K562 (cell line): Measurements from ENCODE around the gene JAM2. TPM values are rescaled to one million over a fixed set of nuclear protein-coding genes. Genes with fewer than 3 reads are reported as not detected.

ENCODE experiments used
- ATAC-seq: fragments of 200-7000 bp; cut with Tn5 transposase; 3 replicates; pipeline ENCODE4 v1.9.1; 2020; ENCODE audit warnings: moderate library complexity
- BruUV-seq: library from RNA; stranded (reverse); fragments of 400-500 nt; replicated peaks from 2 replicates; lab custom pipeline; 2021; lab: Mats Ljungman, UMichigan
- CTCF ChIA-PET: fragments of 300-600 bp; formaldehyde crosslinking; extraction: SDS; loops from one replicate; lab custom pipeline; 2021; ENCODE audit warnings: low intra/inter-chr PET ratio; lab: Yijun Ruan, JAX
- POLR2A ChIA-PET: fragments of 300-600, 350-650 bp; sonication (Branson Sonifier 250); formaldehyde crosslinking; extraction: SDS; loops from one replicate; lab custom pipeline; 2021; ENCODE audit warnings: antibody characterized with exemption, inconsistent platforms; lab: Yijun Ruan, JAX
- DNase-seq, 4 experiments: peaks; one replicate each; pipeline versions ENCODE4 v3.0.0 to v3.0.0-alpha.2; 2011 to 2018; ENCODE audit warnings: low spot score in 3 of 4, mixed read lengths in 3 of 4; ENCODE audit errors: extremely low read depth in 1 of 4
- FAIRE-seq: peaks from 2 replicates; lab custom pipeline; 2011; peaks lifted over from hg19 to GRCh38; lab: Jason Lieb, UNC
- H2AFZ ChIP-seq: 2 replicates; pipeline ENCODE4 v1.6.0; 2011; ENCODE audit warnings: low read depth, low read length, control low read depth, inconsistent platforms
- H3K27ac ChIP-seq: fragments of 200-600 bp; 3 replicates; pipeline ENCODE4 v1.8.0; 2011; ENCODE audit warnings: low read depth, mild to moderate bottlenecking, control low read depth, inconsistent platforms, low read length, moderate library complexity, mixed read lengths; ENCODE audit errors: extremely low read depth
- H3K27me3 ChIP-seq, 2 experiments: fragments of 300-600 bp in 1 of 2; 2 replicates in 1 of 2; 3 replicates in 1 of 2; pipeline versions ENCODE4 v1.6.0 to v1.8.0; 2011; ENCODE audit warnings: inconsistent platforms in 2 of 2, low read length in 2 of 2, mild to moderate bottlenecking in 1 of 2, mixed read lengths in 1 of 2, moderate library complexity in 1 of 2; ENCODE audit not compliant: control insufficient read depth in 2 of 2, insufficient read depth in 2 of 2
- H3K36me3 ChIP-seq: fragments of 300-600 bp; 3 replicates; pipeline ENCODE4 v1.8.0; 2011; ENCODE audit warnings: mild to moderate bottlenecking, low read length, inconsistent platforms; ENCODE audit not compliant: control insufficient read depth, insufficient read depth
- H3K4me1 ChIP-seq, 2 experiments: fragments of 200-600 bp in 1 of 2; replicated peaks in 1 of 2; 2 replicates in 1 of 2; 3 replicates in 1 of 2; pipeline versions ENCODE4 v1.5.1 to v1.8.0; 2011; ENCODE audit warnings: inconsistent platforms in 2 of 2, low read length in 2 of 2, mild to moderate bottlenecking in 1 of 2, mixed read lengths in 1 of 2, moderate library complexity in 1 of 2; ENCODE audit not compliant: control insufficient read depth in 2 of 2, insufficient read depth in 2 of 2
- H3K4me2 ChIP-seq: 2 replicates; pipeline ENCODE4 v1.6.1; 2011; ENCODE audit warnings: low read length, control low read depth, inconsistent platforms, mixed read lengths; ENCODE audit not compliant: insufficient read depth
- H3K4me3 ChIP-seq: fragments of 200-600 bp; sonication (generic), shearing (Covaris generic); 2 replicates; pipeline ENCODE4 v1.5.1; 2016; ENCODE audit warnings: control low read depth, inconsistent platforms
- H3K79me2 ChIP-seq: fragments of 200-600 bp; 3 replicates; pipeline ENCODE4 v1.8.0; 2011; ENCODE audit warnings: low read length, inconsistent platforms; ENCODE audit not compliant: control insufficient read depth, insufficient read depth
- H3K9ac ChIP-seq, 2 experiments: 2 replicates each; pipeline versions ENCODE4 v1.6.0 to v1.6.1; 2011; ENCODE audit warnings: low read depth in 2 of 2, low read length in 2 of 2, control low read depth in 1 of 2, inconsistent platforms in 1 of 2, mild to moderate bottlenecking in 1 of 2, mixed read lengths in 1 of 2; ENCODE audit not compliant: insufficient read depth in 1 of 2
- H3K9me1 ChIP-seq: one replicate; pipeline ENCODE4 v1.6.0; 2011; ENCODE audit warnings: inconsistent platforms, mild to moderate bottlenecking, low read length, moderate library complexity; ENCODE audit not compliant: control insufficient read depth, insufficient read depth
- H3K9me3 ChIP-seq: replicated peaks from 2 replicates; pipeline ENCODE4 v1.5.1; 2011; ENCODE audit warnings: low read depth, low read length, inconsistent platforms; ENCODE audit not compliant: control insufficient read depth, insufficient read depth
- H4K20me1 ChIP-seq: replicated peaks from 2 replicates; pipeline ENCODE4 v1.6.1; 2011; ENCODE audit warnings: low read length, inconsistent platforms, mixed read lengths; ENCODE audit not compliant: control insufficient read depth, insufficient read depth
- ARID1B ChIP-seq: fragments of 450-650 bp; IDR thresholded peaks from 2 replicates; pipeline ENCODE4 v1.6.1; 2016; ENCODE audit warnings: antibody characterized with exemption, mild to moderate bottlenecking, inconsistent platforms
- E2F3 ChIP-seq: fragments of 250-450 bp; sonication (Bioruptor Pico); IDR thresholded peaks from 2 replicates; pipeline ENCODE4 v1.4.0; 2020; ENCODE audit warnings: mild to moderate bottlenecking
- ELF2 ChIP-seq: fragments of 250-450 bp; sonication (Bioruptor Pico); IDR thresholded peaks from 2 replicates; pipeline ENCODE4 v1.5.0; 2021; ENCODE audit warnings: mild to moderate bottlenecking
- RFX7 ChIP-seq: fragments of 250-450 bp; sonication (Bioruptor Pico); IDR thresholded peaks from 2 replicates; pipeline ENCODE4 v1.5.1; 2021; ENCODE audit warnings: mild to moderate bottlenecking
- ZKSCAN3 ChIP-seq: fragments of 250-450 bp; sonication (Bioruptor Pico); IDR thresholded peaks from 2 replicates; pipeline ENCODE4 v1.4.0; 2020
- ZNF561 ChIP-seq: fragments of 450-650 bp; formaldehyde crosslinking; conservative IDR thresholded peaks from 2 replicates; pipeline ENCODE4 v1.4.0; 2020; ENCODE audit warnings: mild to moderate bottlenecking, moderate library complexity
- WGBS: fragments of 100-300 bp; shearing (Covaris generic); methylation state at CpG from one replicate; pipeline ENCODE4 v1.1.6; 2016; ENCODE audit warnings: low coverage, mixed read lengths; ENCODE audit not compliant: insufficient coverage; ENCODE audit errors: missing lambda C conversion rate; 5-methylcytosine and 5-hydroxymethylcytosine counted together
- in situ Hi-C: fragments of 300-500 bp; cut with MboI; formaldehyde crosslinking; loops from 4 replicates; pipeline ENCODE4 v1.15.0; 2018; ENCODE audit warnings: inconsistent platforms, mixed read lengths
- intact Hi-C: fragments of 100-400 bp; cut with micrococcal nuclease; formaldehyde crosslinking; loops from 2 replicates; pipeline ENCODE4 v1.14.2; 2022
- polyA plus RNA-seq, 8 experiments: library from polyadenylated mRNA; depleted of rRNA in 4 of 8; stranded (reverse) in 5 of 8; unstranded in 3 of 8; fragments of >200 nt; fragmentation: Nextera tagmentation in 2 of 8; fragmentation: Illumina TruSeq in 1 of 8; extraction: Ambion mirVana in 2 of 8; extraction: Trizol in 1 of 8; gene quantifications; 2 replicates each; pipeline versions ENCODE4 v1.2.1 to v1.2.3, GENCODE V29; 2011 to 2014; ENCODE audit warnings: inconsistent platforms in 1 of 8, missing spikeins in 1 of 8
- total RNA-seq, 7 experiments: library from RNA; depleted of rRNA in 6 of 7; stranded (reverse); fragments of >200 nt in 6 of 7; fragmentation: Illumina TruSeq in 2 of 7; extraction: Trizol in 2 of 7; gene quantifications; 2 replicates each; pipeline versions ENCODE4 v1.2.1 to v1.2.3, GENCODE V29; 2011 to 2021; ENCODE audit warnings: low replicate concordance in 1 of 7
- TF ChIP-seq, protein P1 (sequence below): IDR thresholded peaks from 3 replicates; pipeline ENCODE4 v1.6.1; 2011; ENCODE audit warnings: borderline replicate concordance, mild to moderate bottlenecking, moderate library complexity; ENCODE audit not compliant: insufficient read length; ENCODE audit errors: extremely low read depth

Gene JAM2
- total and polyA plus RNA-seq, 9 of the 15 experiments (the other 6 are each of a cell fraction or from before 2014, with no cell fraction given): 0.03 to 0.08 (median 0.07) TPM; not detected in 6

DNA sequence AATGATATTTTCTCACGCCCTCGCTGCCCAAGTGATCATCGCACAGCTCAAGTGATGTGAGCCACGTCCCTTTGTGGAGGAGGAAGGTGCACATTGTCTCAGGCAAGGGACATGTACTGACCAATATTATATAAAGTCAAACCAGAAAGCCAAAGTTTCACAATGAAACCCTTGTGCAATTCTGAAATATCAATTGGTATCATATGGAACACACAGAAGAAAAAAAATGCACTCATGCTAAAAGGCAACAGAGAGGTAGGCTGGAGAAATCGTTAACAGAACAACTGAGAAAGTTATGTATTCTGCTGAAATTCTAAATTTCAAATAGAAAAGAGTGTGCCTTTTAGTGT is 1.9 kb downstream of the JAM2 start (continued):
- TF ChIP-seq, protein P1, sequence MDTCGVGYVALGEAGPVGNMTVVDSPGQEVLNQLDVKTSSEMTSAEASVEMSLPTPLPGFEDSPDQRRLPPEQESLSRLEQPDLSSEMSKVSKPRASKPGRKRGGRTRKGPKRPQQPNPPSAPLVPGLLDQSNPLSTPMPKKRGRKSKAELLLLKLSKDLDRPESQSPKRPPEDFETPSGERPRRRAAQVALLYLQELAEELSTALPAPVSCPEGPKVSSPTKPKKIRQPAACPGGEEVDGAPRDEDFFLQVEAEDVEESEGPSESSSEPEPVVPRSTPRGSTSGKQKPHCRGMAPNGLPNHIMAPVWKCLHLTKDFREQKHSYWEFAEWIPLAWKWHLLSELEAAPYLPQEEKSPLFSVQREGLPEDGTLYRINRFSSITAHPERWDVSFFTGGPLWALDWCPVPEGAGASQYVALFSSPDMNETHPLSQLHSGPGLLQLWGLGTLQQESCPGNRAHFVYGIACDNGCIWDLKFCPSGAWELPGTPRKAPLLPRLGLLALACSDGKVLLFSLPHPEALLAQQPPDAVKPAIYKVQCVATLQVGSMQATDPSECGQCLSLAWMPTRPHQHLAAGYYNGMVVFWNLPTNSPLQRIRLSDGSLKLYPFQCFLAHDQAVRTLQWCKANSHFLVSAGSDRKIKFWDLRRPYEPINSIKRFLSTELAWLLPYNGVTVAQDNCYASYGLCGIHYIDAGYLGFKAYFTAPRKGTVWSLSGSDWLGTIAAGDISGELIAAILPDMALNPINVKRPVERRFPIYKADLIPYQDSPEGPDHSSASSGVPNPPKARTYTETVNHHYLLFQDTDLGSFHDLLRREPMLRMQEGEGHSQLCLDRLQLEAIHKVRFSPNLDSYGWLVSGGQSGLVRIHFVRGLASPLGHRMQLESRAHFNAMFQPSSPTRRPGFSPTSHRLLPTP: no peak
- TF ChIP-seq ARID1B (no peak), ZNF561 (CRISPR knock-in tag) (no peak), ELF2 (CRISPR knock-in tag) (no peak), ZKSCAN3 (CRISPR knock-in tag) (no peak)

DNA sequence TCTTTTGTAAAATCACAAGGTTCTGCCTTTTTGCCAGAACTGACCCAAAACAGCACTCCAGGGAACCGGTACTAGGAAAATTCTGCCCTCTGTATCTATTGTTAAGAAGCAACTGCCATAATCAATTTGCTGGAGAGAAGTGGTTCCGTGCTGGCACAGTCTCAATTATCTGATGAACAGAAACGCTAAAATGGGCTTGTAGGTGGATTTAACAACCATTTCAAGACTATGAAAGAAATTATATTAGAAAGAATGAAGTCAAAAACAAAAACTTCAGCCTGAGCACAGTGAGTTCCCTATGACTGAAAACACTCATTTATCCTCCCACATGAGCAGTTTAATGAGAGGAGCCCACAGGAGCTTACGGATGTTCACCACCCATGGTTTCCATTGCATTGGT is 4.4 kb downstream of the JAM2 start:
- no peaks in the 10 kb centered on the region for H3K79me2 ChIP-seq
- peaks cover 0 to 11% of the 10 kb centered on the region in 2 experiments; a peak in 2 of 5 replicates for H3K4me1 ChIP-seq
- H3K27ac ChIP-seq: no peak overlapping the region
- no peaks in the 10 kb centered on the region for H3K9me1 ChIP-seq
- BruUV-seq: no TSS peak
- intact Hi-C loops (no loop called here), in situ Hi-C loops (no loop called here)
- TF ChIP-seq E2F3 (no peak), RFX7 (CRISPR knock-in tag) (no peak)
- WGBS: 5% methylated on average over 4 of the region's 4 CpGs
- no peaks in the 10 kb centered on the region for H4K20me1 ChIP-seq
- H2AFZ ChIP-seq: no peak overlapping the region
- H3K4me2 ChIP-seq: no peak overlapping the region
- no peak overlapping the region for H3K4me3 ChIP-seq
- no peaks in the 10 kb centered on the region for H3K36me3 ChIP-seq
- CTCF ChIA-PET: no interaction called here
- DNase-seq (no peak), FAIRE-seq (no peak), ATAC-seq (no peak)
- H3K9me3 ChIP-seq: no peaks in the 10 kb centered on the region
- POLR2A ChIA-PET: interaction anchor here (1.1 to 1.2 kb wide), 2 partner anchors 10 to 17 kb away, joined by 3 to 4 read pairs; no protein-coding TSS in a partner anchor
- peaks cover 17 to 28% of the 10 kb centered on the region in 2 experiments for H3K27me3 ChIP-seq
- H3K9ac ChIP-seq: no peak overlapping the region
